ENCODE data around the gene SELPLG.
A peak's percentile ranks its signal among the peaks of the same experiment; 100 is the strongest.
"Not testable (repeated sequence)": the region's sequence is repeated elsewhere in the genome, so short reads cannot be mapped to it uniquely, and the experiment has no call there.

SELPLG gene

GRCh38 chr12:108592033-108592909 lies 41.4 kb downstream of the SELPLG start:
- DNase-seq: no peak

DNA sequence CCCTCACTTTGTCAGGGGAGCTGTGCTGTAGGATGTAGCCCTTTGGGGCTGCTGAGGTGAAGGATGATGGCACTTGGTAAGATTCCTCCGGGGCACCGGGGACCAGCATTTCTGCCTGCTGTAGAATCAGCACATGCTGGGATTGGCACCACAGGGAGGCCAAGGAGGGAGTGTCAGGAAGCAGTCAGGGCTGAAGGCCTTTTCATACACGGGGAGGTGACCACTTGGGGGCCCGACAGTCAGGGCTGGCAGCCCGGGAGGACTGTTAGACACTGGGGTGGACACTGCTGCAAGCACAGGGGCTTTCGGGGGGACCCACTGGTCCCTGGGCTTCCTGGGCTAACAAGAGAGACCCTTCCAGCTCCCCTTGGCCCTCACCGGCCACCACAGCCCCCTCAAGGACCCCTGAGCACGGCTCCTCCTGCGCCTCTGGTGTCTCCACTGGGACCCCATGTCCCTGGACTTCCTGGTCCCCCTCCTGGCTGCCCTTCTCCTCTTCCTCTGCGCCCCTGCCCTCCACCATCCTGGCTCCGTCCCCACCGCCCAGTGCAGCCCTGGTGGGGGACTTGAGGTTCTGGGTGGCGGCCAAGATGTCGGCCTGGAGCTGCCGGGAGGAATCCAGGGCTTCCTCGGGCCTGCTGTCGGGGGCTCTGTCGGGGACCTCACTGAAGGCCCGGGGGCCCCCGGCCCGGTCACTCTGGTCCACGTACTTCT lies 42.3 kb downstream of the SELPLG start:
- no peak for DNase-seq

- DNase-seq: not testable (repeated sequence)
Measured at GRCh38 chr12:108590463-108590862, 43.2 kb downstream of the SELPLG start.

DNA sequence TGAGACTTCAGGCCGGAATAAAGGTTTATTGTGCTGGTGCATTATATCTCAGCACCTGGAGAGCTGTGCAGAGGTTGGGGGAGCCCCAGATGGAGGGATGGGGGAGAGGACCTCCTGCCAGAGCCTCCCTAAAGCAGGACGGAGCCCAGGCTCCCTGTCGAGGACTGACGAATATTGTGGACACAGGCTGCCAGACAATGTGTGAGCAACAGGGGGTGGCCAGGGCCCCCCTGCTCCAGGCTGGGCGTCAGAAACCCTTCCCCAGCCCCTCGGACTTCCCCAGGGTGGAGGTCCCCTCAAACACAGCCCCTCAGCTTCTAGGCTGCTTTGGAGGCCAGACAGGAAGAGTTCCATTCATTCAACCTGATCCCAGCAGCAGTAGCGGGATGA lies 43.9 kb downstream of the SELPLG start:
- DNase-seq: no peak

- DNase-seq: no peak
Measured at GRCh38 chr12:108589028-108589839, 44.5 kb downstream of the SELPLG start.

- peak in 37 of 58 donors; percentile 10 to 78 (median 50) for DNase-seq
Measured at GRCh38 chr12:108587826-108588225, 45.9 kb downstream of the SELPLG start.

DNA sequence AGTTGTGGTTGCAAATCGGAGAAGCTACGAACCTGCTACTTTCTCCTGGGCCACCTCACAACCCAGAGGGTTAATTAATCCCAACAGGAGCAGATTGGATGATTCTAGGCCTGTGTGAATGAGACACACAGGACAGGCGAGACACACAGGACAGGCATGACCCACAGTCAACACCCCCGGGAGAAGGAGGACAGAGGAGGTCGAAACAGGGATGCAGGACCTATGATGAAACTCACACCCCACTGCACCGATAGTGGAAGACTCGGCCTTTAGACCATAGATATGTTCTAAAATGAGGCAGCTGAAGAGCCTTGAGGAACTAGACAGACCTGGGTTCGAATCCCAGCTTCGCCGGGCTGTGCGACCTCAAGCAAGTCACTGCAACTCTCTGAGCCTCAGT lies 47.4 kb downstream of the SELPLG start:
- no peak for DNase-seq

GRCh38 chr12:108585864-108586263 lies 47.8 kb downstream of the SELPLG start:
- DNase-seq: no peak

DNA sequence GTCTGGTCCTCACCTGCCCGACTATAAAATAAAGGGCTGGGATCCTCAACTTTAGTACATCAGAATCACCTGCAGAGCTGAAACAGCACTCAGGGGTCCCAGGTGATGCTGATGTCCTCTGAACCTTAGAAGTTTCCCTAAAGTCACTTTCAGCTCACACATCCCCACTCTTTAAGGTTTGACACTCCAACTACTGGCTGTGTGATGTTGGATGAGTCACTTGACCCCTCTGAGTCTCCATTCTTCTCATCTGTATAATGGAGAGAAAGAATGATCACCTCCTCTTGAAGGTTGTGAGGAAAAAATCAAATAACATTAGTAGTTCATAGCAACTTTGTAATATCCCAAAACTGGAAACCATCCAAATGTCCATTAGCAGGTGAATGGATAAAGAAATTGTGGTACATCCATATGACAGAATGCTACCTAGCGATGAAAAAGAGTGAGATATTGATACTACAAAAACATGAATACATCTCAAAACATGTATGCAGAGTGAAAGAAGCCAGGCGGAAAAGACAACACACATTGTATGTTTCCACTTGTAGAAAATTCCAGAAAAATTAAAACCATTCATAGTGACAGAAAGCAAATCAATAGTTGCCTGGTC lies 49.1 kb downstream of the SELPLG start:
- DNase-seq: no peak

- no peak for DNase-seq
Measured at GRCh38 chr12:108583991-108584390, 49.7 kb downstream of the SELPLG start.

GRCh38 chr12:108582978-108583770 lies 50.5 kb downstream of the SELPLG start:
- DNase-seq: no peak

DNA sequence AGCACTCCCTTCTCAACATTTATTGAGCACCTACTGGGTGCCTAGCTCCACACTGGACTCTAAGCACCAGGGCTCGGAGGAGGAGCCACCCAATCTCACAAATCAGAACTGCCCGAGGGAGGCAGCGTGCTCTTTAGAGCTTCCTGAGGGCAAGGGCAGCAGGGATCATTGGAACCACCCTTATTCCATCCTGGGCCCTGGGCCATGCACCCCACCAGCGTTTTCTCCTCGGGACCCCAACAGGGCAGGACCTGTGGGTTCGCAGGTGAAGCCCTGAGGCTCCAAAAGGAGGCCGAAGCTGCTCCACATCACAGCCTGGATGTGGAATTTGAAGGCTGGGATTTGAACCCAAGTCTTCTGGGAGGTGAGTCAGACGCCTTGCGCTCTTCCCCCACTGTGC lies 51.2 kb downstream of the SELPLG start:
- DNase-seq: no peak

DNA sequence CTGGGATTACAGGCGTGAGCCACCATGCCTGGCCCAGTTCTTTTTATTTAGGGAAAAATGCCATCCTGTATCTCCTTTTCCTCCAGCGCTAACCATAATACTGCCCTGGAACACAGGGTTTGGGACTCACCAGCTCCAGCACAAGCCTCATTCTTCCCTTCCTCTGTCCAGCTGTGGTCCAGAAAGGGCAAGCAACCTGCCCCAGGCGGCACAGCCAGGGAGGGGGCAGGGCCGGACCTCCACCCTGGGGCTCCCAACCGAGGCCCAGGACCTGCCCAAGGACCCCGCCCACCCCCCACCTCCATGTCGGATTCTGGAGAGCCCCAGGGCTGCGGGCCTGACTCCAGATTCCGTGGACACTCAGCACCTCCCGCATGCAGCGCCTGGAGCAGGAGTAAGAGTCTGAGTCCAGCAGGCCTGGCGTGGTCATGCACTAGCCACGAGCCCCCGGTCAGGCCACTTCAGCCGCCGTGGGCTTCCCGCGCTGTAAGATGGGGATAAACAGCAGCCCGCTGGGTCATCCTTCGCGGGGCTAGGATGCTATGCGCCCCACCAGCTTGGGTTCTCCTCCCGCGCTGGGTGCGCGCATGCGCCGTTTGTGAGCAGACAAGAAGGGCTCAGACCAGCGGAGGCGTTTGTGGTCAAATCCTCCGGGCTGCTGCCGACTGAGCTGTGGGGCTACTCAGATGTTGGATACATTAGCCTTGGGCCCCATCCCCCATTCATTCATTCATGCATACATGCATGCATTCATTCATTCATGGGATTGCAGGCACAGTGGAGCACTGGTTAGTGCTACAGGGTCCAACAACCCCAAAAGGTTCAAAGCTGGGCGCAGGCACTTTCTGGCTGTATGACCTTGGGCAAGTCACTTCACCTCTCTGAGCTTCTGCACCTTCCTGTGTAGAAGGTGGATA lies 52.1 kb downstream of the SELPLG start:
- no peak for DNase-seq

GRCh38 chr12:108580531-108580930 lies 53.2 kb downstream of the SELPLG start:
- DNase-seq: no peak

DNA sequence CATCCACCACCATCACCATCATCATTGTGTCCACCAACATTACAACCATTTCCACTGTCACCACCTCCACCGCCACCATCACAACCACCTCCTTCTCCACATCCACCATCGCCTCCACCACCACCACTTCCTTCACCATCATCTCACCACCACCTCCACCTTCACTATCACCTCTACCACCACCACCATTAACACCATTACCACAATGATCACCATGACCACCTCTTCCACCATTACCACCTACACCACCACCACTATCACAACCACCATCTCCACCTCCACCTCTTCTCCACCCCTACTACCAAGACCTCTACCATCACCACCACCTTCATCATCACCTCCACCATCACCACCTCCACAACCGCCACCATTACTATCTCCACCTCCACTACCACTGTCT lies 54.9 kb downstream of the SELPLG start:
- DNase-seq: no peak

GRCh38 chr12:108578264-108578663 lies 55.4 kb downstream of the SELPLG start:
- no peak for DNase-seq

GRCh38 chr12:108577458-108577857 lies 56.2 kb downstream of the SELPLG start:
- no peak for DNase-seq

- no peak for DNase-seq
Measured at GRCh38 chr12:108576660-108577234, 56.9 kb downstream of the SELPLG start.

Data from anterior cingulate cortex (tissue), 58 donors.